HEK293T (cell line): ENCODE measurements around the gene ACTR3.

Experiments
- BHLHE40 ChIP-seq: fragments of 450-650 bp; IDR thresholded peaks from 2 replicates; pipeline ENCODE4 v1.6.1; 2016; ENCODE audit warnings: mild to moderate bottlenecking, moderate library complexity, borderline replicate concordance
- ELF4 ChIP-seq: fragments of 450-650 bp; IDR thresholded peaks from 2 replicates; pipeline ENCODE4 v1.6.1; 2017; ENCODE audit warnings: antibody characterized with exemption
- FOXM1 ChIP-seq: fragments of 450-650 bp; IDR thresholded peaks from 2 replicates; pipeline ENCODE4 v1.6.1; 2017; ENCODE audit warnings: mild to moderate bottlenecking, borderline replicate concordance
- NFRKB ChIP-seq: fragments of 450-650 bp; IDR thresholded peaks from 2 replicates; pipeline ENCODE4 v1.6.1; 2016; ENCODE audit warnings: mild to moderate bottlenecking, moderate library complexity
- SP1 ChIP-seq: fragments of 450-650 bp; IDR thresholded peaks from 2 replicates; pipeline ENCODE4 v1.6.1; 2017
- SUZ12 ChIP-seq: fragments of 450-650 bp; IDR thresholded peaks from 2 replicates; pipeline ENCODE4 v1.6.1; 2016; ENCODE audit warnings: mild to moderate bottlenecking
- ZNF384 ChIP-seq: fragments of 450-650 bp; IDR thresholded peaks from 2 replicates; pipeline ENCODE4 v1.6.1; 2016

DNA sequence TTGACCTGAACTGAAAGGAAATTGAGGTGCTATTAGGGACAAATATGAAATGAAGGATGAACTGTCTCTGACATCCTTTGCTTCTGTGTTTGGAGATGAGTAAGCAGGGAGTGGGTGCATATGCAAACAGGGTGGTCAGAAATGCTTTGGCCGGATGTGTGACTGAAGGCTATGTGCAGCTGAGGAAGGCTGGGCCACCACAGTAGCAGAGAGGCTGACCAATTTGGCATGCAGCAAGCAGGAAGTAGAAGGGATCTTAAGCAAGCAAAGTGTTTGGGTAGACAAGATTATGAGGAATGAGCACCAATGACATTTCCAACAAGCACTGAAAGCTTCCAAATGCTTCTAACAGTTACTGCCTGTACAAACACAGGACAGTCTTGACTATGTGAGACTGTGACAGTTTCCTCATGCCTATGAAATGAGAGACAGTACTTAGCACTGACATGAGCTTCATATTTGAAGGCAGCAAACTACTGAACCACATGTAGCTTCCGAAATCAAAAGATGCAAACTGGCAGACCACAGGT, 3.3 kb upstream of the ACTR3 start:
- TF ChIP-seq ZNF384 (no peak), SUZ12 (no peak), FOXM1 (no peak), BHLHE40 (no peak), NFRKB (no peak), ELF4 (no peak), SP1 (no peak)
